Measurements from ENCODE around the gene KIF2A. TPM values are rescaled to one million over a fixed set of nuclear protein-coding genes. Genes with fewer than 3 reads are reported as not detected.

The KIF2A gene
- total RNA-seq, 1 experiment from 2014 or later: 42.9 TPM

DNA sequence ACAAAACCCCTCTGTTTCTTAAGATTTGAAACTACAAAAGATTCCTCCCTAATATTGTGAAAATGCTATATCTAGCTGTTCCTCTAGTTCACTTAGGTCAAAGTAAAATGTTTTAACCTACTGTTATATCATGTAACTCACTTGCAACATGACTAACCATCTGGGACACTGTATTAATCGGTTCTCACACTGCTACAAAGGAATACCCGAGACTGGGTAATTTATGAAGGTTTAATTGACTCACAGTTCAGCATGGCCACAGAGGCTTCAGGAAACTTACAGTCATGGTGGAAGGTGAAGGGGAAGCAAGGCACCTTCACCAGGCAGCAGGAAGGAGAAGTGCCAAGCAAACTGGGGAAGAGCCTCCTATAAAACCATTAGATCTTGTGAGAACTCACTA, 63.0 kb downstream of the KIF2A start:
- DNase-seq (ENCODE audit: low read depth, low spot score): no peak
- no peak for ATAC-seq
- Histone ChIP-seq H3K4me3 (replicated peaks in 1 of 2; ENCODE audit: low read depth in 1 of 2, low read length in 2 of 2) (no peak overlapping the region), H2AFZ (ENCODE audit: low read depth, low read length, poor library complexity, severe bottlenecking) (no peak overlapping the region), H3K36me3 (ENCODE audit: control insufficient read depth in 1 of 2, insufficient read depth in 2 of 2, low read length in 2 of 2) (peaks cover 4 to 6% of the 10 kb centered on the region in 2 experiments; a peak in 3 of 4 replicates), H3K79me2 (ENCODE audit: insufficient read depth, low read length) (no peaks in the 10 kb centered on the region), H3K4me2 (ENCODE audit: low read length) (no peak overlapping the region), H3K9me2 (ENCODE audit: insufficient read depth) (no peaks in the 10 kb centered on the region), H3K9ac (ENCODE audit: low read length) (no peak overlapping the region), H4K20me1 (ENCODE audit: insufficient read depth) (no peaks in the 10 kb centered on the region), H3K27ac (ENCODE audit: low read depth, low read length) (no peak overlapping the region), H3K9me3 (ENCODE audit: control insufficient read depth in 1 of 2, insufficient read depth in 1 of 2, low read depth in 1 of 2, low read length in 2 of 2) (no peaks in the 10 kb centered on the region), H3K4me1 (ENCODE audit: control insufficient read depth in 1 of 2, insufficient read depth in 2 of 2, low read length in 2 of 2) (peaks cover 0 to 1% of the 10 kb centered on the region in 2 experiments; a peak in 1 of 4 replicates), H3K27me3 (ENCODE audit: insufficient read depth, low read length) (no peaks in the 10 kb centered on the region)
- CTCF ChIA-PET: no interaction called here
- POLR2A ChIA-PET: no interaction called here
- intact Hi-C loops (cut with micrococcal nuclease): no loop called here
- TF ChIP-seq EGR1 (IDR thresholded peaks at IDR 0.05; ENCODE audit: low read depth): no peak
- TF ChIP-seq, protein P1, sequence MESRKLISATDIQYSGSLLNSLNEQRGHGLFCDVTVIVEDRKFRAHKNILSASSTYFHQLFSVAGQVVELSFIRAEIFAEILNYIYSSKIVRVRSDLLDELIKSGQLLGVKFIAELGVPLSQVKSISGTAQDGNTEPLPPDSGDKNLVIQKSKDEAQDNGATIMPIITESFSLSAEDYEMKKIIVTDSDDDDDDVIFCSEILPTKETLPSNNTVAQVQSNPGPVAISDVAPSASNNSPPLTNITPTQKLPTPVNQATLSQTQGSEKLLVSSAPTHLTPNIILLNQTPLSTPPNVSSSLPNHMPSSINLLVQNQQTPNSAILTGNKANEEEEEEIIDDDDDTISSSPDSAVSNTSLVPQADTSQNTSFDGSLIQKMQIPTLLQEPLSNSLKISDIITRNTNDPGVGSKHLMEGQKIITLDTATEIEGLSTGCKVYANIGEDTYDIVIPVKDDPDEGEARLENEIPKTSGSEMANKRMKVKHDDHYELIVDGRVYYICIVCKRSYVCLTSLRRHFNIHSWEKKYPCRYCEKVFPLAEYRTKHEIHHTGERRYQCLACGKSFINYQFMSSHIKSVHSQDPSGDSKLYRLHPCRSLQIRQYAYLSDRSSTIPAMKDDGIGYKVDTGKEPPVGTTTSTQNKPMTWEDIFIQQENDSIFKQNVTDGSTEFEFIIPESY (IDR thresholded peaks at IDR 0.05; ENCODE audit: extremely low read depth, insufficient replicate concordance, low read length): no peak
- no peak for TF ChIP-seq POLR2A (IDR thresholded peaks at IDR 0.05; ENCODE audit: borderline replicate concordance, extremely low read depth, insufficient read depth, insufficient read length)
- TF ChIP-seq ZNF274 (IDR thresholded peaks at IDR 0.05; ENCODE audit: low read depth, low read length): no peak
- TF ChIP-seq TCF7L2 (IDR thresholded peaks at IDR 0.05; ENCODE audit: borderline replicate concordance, extremely low read depth, insufficient read depth, insufficient read length): no peak
- TF ChIP-seq SP1 (IDR thresholded peaks at IDR 0.05; ENCODE audit: low read depth): no peak
- TF ChIP-seq SRF (IDR thresholded peaks at IDR 0.05; ENCODE audit: low read depth): no peak
- no peak for TF ChIP-seq RAD21 (IDR thresholded peaks at IDR 0.05; ENCODE audit: low read depth)
- TF ChIP-seq EZH2phosphoT487 (IDR thresholded peaks at IDR 0.05; ENCODE audit: borderline replicate concordance): no peak
- TF ChIP-seq ELF1 (IDR thresholded peaks at IDR 0.05; ENCODE audit: borderline replicate concordance, low read depth): no peak
- TF ChIP-seq ZFX (IDR thresholded peaks at IDR 0.05): no peak
- TF ChIP-seq POLR2AphosphoS5 (IDR thresholded peaks at IDR 0.05; ENCODE audit: low read depth, low read length): no peak
- no peak for TF ChIP-seq SIN3A (IDR thresholded peaks at IDR 0.05; ENCODE audit: low read depth)
- TF ChIP-seq JUND (IDR thresholded peaks at IDR 0.05): no peak
- TF ChIP-seq CBX3 (IDR thresholded peaks at IDR 0.05; ENCODE audit: low read depth): no peak
- TF ChIP-seq, protein P2, sequence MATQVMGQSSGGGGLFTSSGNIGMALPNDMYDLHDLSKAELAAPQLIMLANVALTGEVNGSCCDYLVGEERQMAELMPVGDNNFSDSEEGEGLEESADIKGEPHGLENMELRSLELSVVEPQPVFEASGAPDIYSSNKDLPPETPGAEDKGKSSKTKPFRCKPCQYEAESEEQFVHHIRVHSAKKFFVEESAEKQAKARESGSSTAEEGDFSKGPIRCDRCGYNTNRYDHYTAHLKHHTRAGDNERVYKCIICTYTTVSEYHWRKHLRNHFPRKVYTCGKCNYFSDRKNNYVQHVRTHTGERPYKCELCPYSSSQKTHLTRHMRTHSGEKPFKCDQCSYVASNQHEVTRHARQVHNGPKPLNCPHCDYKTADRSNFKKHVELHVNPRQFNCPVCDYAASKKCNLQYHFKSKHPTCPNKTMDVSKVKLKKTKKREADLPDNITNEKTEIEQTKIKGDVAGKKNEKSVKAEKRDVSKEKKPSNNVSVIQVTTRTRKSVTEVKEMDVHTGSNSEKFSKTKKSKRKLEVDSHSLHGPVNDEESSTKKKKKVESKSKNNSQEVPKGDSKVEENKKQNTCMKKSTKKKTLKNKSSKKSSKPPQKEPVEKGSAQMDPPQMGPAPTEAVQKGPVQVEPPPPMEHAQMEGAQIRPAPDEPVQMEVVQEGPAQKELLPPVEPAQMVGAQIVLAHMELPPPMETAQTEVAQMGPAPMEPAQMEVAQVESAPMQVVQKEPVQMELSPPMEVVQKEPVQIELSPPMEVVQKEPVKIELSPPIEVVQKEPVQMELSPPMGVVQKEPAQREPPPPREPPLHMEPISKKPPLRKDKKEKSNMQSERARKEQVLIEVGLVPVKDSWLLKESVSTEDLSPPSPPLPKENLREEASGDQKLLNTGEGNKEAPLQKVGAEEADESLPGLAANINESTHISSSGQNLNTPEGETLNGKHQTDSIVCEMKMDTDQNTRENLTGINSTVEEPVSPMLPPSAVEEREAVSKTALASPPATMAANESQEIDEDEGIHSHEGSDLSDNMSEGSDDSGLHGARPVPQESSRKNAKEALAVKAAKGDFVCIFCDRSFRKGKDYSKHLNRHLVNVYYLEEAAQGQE (IDR thresholded peaks at IDR 0.05; ENCODE audit: low read depth): no peak
- TF ChIP-seq CEBPB (IDR thresholded peaks at IDR 0.05; ENCODE audit: low read depth): no peak
- no TSS peak for BruUV-seq (replicated peaks)
- RAD21 ChIA-PET (ENCODE audit: low non-redundant PET in 1 of 2, low total read pairs in 2 of 2, uncharacterized antibody in 2 of 2, unreplicated experiment in 2 of 2): no interaction called here

All from HCT116 (cell line).